Peyer's patch (tissue), 4 donors: ENCODE results near the gene OLFML2A.

Experiments used
- POLR2A ChIP-seq, 2 donors: fragments of 450-650 bp; IDR thresholded peaks; one replicate each; pipeline ENCODE4 v1.5.1; 2017; ENCODE audit warnings: antibody characterized with exemption in 2 of 2, mild to moderate bottlenecking in 2 of 2, moderate library complexity in 2 of 2
- TF ChIP-seq, protein P1 (sequence below), 6 experiments: fragments of 450-650 bp in 4 of 6; fragments of 200-600 bp in 2 of 6; sonication (generic) in 1 of 6; IDR thresholded peaks; one replicate each; pipeline ENCODE4 v1.5.1; 2017 to 2019; ENCODE audit warnings: antibody characterized with exemption in 6 of 6, mild to moderate bottlenecking in 3 of 6, moderate library complexity in 1 of 6

GRCh38 chr9:124840300-124840833 lies 63.4 kb downstream of the OLFML2A start:
- TF ChIP-seq, protein P1, sequence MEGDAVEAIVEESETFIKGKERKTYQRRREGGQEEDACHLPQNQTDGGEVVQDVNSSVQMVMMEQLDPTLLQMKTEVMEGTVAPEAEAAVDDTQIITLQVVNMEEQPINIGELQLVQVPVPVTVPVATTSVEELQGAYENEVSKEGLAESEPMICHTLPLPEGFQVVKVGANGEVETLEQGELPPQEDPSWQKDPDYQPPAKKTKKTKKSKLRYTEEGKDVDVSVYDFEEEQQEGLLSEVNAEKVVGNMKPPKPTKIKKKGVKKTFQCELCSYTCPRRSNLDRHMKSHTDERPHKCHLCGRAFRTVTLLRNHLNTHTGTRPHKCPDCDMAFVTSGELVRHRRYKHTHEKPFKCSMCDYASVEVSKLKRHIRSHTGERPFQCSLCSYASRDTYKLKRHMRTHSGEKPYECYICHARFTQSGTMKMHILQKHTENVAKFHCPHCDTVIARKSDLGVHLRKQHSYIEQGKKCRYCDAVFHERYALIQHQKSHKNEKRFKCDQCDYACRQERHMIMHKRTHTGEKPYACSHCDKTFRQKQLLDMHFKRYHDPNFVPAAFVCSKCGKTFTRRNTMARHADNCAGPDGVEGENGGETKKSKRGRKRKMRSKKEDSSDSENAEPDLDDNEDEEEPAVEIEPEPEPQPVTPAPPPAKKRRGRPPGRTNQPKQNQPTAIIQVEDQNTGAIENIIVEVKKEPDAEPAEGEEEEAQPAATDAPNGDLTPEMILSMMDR (IDR thresholded peaks at IDR 0.05), result no peak
- TF ChIP-seq POLR2A (IDR thresholded peaks at IDR 0.05), result no peak
